Thoracic aorta (tissue), 2 donors: Measurements from ENCODE around the gene BICDL2. TPM values are rescaled to one million over a fixed set of nuclear protein-coding genes. Genes with fewer than 3 reads are reported as not detected.

ENCODE experiments used
- ATAC-seq: fragments of 150-250 bp; one replicate; pipeline ENCODE4 v1.8.0; 2017; ENCODE audit warnings: low read depth; ENCODE audit not compliant: insufficient number of reproducible peaks, low FRiP score
- DNase-seq: peaks from one replicate; pipeline ENCODE4 v3.0.0-alpha.2; 2020; ENCODE audit warnings: low spot score
- H3K27ac ChIP-seq, 2 donors: fragments of 200-600 bp; sonication (generic); 1 replicate in 1 of 2; 2 replicates in 1 of 2; pipeline ENCODE4 v1.5.1; 2016; ENCODE audit warnings: mild to moderate bottlenecking in 2 of 2, moderate library complexity in 2 of 2
- H3K27me3 ChIP-seq: fragments of 200-600 bp; sonication (generic); replicated peaks from 2 replicates; pipeline ENCODE4 v1.6.0; 2016; ENCODE audit warnings: mild to moderate bottlenecking; ENCODE audit not compliant: insufficient read depth
- H3K36me3 ChIP-seq: fragments of 200-600 bp; sonication (generic); one replicate; pipeline ENCODE4 v1.5.1; 2016
- H3K4me1 ChIP-seq, 2 donors: fragments of 200-600 bp; sonication (generic); 1 replicate in 1 of 2; 2 replicates in 1 of 2; pipeline versions ENCODE4 v1.5.1 to v1.6.0; 2016; ENCODE audit warnings: low read depth in 2 of 2, mild to moderate bottlenecking in 1 of 2; ENCODE audit not compliant: control insufficient read depth in 1 of 2
- H3K4me3 ChIP-seq: fragments of 200-600 bp; sonication (generic); 2 replicates; pipeline ENCODE4 v1.5.1; 2016; ENCODE audit warnings: mild to moderate bottlenecking
- H3K9me3 ChIP-seq: fragments of 200-600 bp; sonication (generic); 2 replicates; pipeline ENCODE4 v1.5.1; 2016
- CTCF ChIP-seq: fragments of 200-600 bp; sonication (generic); IDR thresholded peaks from one replicate; pipeline ENCODE4 v1.5.1; 2019; ENCODE audit warnings: antibody characterized with exemption
- total RNA-seq, 2 donors: library from RNA; depleted of rRNA; stranded (reverse); fragments of >200 nt; gene quantifications; one replicate each; pipeline versions ENCODE4 v1.1.0 to v1.2.3, GENCODE V29; 2016

BICDL2 gene
- total RNA-seq, 2 donors from 2014 or later: 1.1 TPM; not detected in 1

- Histone ChIP-seq H3K27me3 (peaks cover 8% of the 10 kb centered on the region), H3K36me3 (no peaks in the 10 kb centered on the region), H3K27ac (no peak overlapping the region), H3K4me3 (peak overlapping the region; percentile 31), H3K9me3 (no peaks in the 10 kb centered on the region), H3K4me1 (peaks cover 0 to 6% of the 10 kb centered on the region in 2 donors)
- DNase-seq: no peak
- no peak for ATAC-seq
- no peak for TF ChIP-seq CTCF
Observed at GRCh38 chr16:3035972-3036725, 595 bp downstream of the BICDL2 start.

- H3K27ac ChIP-seq: no peak overlapping the region
- no peaks in the 10 kb centered on the region for H3K9me3 ChIP-seq
- no peak for TF ChIP-seq CTCF
- peaks cover 8% of the 10 kb centered on the region for H3K27me3 ChIP-seq
- ATAC-seq: no peak
- no peak overlapping the region for H3K4me3 ChIP-seq
- no peak for DNase-seq
- H3K36me3 ChIP-seq: no peaks in the 10 kb centered on the region
- peaks cover 0 to 6% of the 10 kb centered on the region in 2 donors for H3K4me1 ChIP-seq
Observed at GRCh38 chr16:3035289-3035971, 1.3 kb downstream of the BICDL2 start.

- H3K27ac ChIP-seq: no peak overlapping the region
- DNase-seq (no peak), ATAC-seq (no peak)
- H3K27me3 ChIP-seq: peaks cover 12% of the 10 kb centered on the region
- H3K4me1 ChIP-seq: peaks cover 0 to 16% of the 10 kb centered on the region in 2 donors
- H3K4me3 ChIP-seq: no peak overlapping the region
- H3K9me3 ChIP-seq: no peaks in the 10 kb centered on the region
- TF ChIP-seq CTCF: no peak
- no peaks in the 10 kb centered on the region for H3K36me3 ChIP-seq
Observed at GRCh38 chr16:3032624-3033023, 4.1 kb downstream of the BICDL2 start.

GRCh38 chr16:3030222-3031212 is 6.2 kb downstream of the BICDL2 start:
- ATAC-seq (no peak), DNase-seq (no peak)
- no peak overlapping the region for H3K4me3 ChIP-seq
- no peak for TF ChIP-seq CTCF
- no peaks in the 10 kb centered on the region for H3K9me3 ChIP-seq
- peaks cover 0 to 11% of the 10 kb centered on the region in 2 donors for H3K4me1 ChIP-seq
- peaks cover 4% of the 10 kb centered on the region for H3K27me3 ChIP-seq
- H3K27ac ChIP-seq: no peak overlapping the region
- H3K36me3 ChIP-seq: peaks cover 12% of the 10 kb centered on the region
